H7 (cell line): ENCODE measurements around the gene TMC1. TPM values are rescaled to one million over a fixed set of nuclear protein-coding genes. Genes with fewer than 3 reads are reported as not detected.
"Not testable (repeated sequence)": the region's sequence is repeated elsewhere in the genome, so short reads cannot be mapped to it uniquely, and the experiment has no call there.

Source experiments
- DNase-seq: peaks from one replicate; pipeline ENCODE4 v3.0.0; 2012
- H3K27me3 ChIP-seq: 2 replicates; pipeline ENCODE4 v1.6.0; 2011; ENCODE audit warnings: mild to moderate bottlenecking, low read length; ENCODE audit not compliant: control insufficient read depth, insufficient read depth
- H3K36me3 ChIP-seq: replicated peaks from 2 replicates; pipeline ENCODE4 v1.5.1; 2011; ENCODE audit warnings: low read length; ENCODE audit not compliant: control insufficient read depth, insufficient read depth
- H3K4me3 ChIP-seq: 2 replicates; pipeline ENCODE4 v1.5.1; 2011; ENCODE audit warnings: low read depth, mild to moderate bottlenecking, control low read depth, low read length, moderate library complexity; ENCODE audit not compliant: insufficient read depth
- total RNA-seq: library from RNA; depleted of rRNA; stranded (reverse); fragments of >200 nt; shearing (Covaris generic); gene quantifications from 2 replicates; pipeline ENCODE4 v1.2.3, GENCODE V29; 2014

TMC1 gene
- total RNA-seq, 1 experiment from 2014 or later: not detected

DNA sequence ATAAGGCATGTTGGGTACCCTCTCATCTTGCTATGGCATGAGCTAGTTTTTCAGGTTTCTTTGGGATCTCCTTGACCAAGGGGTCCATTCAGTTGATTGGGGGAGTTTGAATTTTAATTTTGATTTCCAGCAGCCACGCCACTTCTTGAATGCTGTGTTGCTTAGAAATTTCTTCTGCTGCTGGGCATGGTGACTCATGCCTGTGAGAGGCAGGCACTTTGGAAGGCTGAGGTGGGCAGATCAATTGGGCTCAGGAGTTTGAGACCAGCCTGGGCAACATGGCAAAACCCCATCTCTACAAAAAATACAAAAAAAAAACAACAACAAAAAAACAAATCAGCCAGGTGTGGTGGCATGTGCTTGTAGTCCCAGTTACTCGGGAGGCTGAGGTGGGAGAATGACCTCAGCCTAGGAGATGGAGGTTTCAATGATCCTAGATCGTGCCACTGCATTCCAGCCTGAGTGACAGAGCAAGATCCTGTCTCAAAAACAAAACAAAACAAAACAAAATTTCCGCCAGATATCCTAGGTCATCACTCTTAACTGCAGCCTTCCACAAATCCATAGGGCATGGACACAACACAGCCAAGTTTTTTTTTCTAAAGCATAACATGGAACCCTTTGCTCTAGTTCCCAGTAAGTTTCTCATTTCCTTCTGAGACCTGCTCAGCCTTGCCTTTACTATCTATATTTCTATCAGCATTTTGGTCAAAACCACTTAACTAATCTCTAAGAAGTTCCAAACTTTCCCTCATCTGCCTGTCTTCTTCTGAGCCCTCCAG, 17.7 kb downstream of the TMC1 start:
- Histone ChIP-seq H3K27me3 (no peaks in the 10 kb centered on the region), H3K36me3 (no peaks in the 10 kb centered on the region), H3K4me3 (no peak overlapping the region)
- no peak for DNase-seq

DNA sequence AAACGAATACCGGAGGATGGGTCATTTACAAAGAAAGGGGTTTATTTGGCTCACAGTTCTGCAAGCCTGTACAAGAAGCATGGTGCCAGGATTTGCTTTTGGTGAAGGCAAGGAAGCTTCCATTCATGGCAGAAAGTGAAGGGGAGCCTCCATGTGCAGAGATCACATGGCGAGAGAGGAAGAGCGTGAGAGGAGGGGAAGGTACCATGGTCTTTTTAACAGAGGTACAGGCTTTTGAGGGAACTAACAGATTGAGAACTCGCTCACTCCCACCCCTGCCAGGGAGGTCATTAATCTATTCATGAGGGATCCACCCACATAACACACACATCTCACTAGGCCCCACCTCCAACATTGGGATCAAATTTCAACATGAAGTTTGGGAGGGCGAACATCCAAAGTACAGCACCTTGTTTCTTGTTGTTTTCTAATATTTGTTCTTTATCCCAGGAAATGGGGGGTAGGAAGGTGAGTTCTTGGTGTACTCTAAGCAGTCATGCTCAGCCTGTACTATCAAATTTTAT, 18.5 kb downstream of the TMC1 start:
- H3K4me3 ChIP-seq: no peak overlapping the region
- H3K27me3 ChIP-seq: no peaks in the 10 kb centered on the region
- DNase-seq: peak; percentile 21
- no peaks in the 10 kb centered on the region for H3K36me3 ChIP-seq

DNA sequence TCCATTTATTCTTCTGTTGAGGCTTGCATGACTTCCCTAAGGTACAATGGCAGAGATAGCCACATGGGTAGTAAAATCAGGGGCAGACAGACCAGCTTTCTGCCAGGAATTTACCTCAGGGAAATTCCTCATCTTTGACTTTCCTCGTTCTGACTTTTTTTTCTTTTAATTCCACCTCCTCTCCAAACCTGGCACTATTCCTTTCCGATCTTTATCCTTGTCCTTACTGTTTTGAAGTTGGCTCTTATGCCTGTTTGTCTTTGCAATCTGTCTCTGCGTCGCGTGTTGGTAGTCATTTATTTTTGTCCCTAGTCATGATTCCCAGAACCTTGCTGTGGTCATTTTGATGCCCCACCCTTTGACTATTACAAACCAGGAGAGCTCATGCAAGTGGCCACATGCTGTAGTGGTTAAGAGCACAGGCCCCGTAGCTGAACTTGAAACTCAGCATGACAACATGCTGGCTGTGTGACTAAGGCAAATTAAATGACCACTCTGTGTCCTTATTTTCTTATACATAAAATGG, 19.0 kb downstream of the TMC1 start:
- no peak for DNase-seq
- no peaks in the 10 kb centered on the region for H3K27me3 ChIP-seq
- no peak overlapping the region for H3K4me3 ChIP-seq
- H3K36me3 ChIP-seq: no peaks in the 10 kb centered on the region

DNA sequence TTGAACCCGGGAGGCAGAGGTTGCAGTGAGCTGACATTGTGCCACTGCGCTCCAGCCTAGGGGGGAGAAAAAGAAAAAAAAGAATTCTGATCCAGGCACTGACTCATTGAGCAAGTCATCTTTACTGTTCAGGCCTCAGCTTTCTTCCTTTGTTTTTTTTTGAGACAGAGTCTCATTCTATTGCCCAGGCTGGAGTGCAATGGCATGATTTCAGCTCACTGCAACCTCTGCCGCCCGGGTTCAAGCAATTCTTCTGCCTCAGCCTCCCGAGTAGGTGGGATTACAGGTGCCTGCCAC, 21.1 kb downstream of the TMC1 start:
- not testable (repeated sequence) for H3K27me3 ChIP-seq, DNase-seq, H3K4me3 ChIP-seq, H3K36me3 ChIP-seq

DNA sequence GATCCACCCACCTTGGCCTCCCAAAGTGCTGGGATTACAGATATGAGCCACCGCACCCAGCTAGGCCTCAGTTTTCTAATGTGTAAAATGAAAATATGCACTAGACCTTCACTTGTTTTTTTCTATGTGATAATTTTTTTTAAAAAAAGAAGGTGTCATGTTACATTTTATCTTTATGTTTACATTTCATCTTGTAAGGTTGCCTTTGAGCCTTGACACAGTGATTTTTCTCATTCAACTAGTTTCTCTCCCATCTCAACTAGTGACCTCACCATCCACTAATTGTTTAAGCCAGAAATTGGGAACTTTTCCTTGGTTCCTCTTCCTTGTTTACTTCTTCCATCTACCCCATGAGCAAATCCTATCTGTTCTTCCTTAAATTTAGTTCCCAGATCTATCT, 21.5 kb downstream of the TMC1 start:
- no peak for DNase-seq
- no peaks in the 10 kb centered on the region for H3K36me3 ChIP-seq
- H3K4me3 ChIP-seq: no peak overlapping the region

DNA sequence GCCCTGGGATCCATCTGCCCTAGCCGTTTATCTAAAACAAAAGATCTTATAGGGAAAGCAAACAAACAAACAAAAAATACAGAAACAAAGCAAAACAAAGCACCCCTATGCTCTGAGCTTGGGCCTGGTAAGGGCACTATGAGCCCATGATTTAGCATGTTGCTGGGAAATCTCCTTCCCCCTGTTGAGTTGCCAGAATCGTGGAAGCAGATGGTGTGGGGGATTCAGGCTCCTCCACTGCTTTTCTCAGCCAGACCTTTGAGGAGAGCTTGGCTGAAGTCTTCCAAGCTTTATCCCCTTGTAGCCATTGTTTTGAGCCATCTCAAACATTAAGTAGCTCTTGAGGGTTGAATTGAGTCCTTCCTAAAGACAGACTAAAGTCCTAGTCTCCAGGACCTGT, 29.9 kb downstream of the TMC1 start:
- Histone ChIP-seq H3K27me3 (no peaks in the 10 kb centered on the region), H3K36me3 (no peaks in the 10 kb centered on the region), H3K4me3 (no peak overlapping the region)
- no peak for DNase-seq

More for the DNA sequence above, 21.5 kb downstream of the TMC1 start:
- H3K27me3 ChIP-seq: no peaks in the 10 kb centered on the region

DNA sequence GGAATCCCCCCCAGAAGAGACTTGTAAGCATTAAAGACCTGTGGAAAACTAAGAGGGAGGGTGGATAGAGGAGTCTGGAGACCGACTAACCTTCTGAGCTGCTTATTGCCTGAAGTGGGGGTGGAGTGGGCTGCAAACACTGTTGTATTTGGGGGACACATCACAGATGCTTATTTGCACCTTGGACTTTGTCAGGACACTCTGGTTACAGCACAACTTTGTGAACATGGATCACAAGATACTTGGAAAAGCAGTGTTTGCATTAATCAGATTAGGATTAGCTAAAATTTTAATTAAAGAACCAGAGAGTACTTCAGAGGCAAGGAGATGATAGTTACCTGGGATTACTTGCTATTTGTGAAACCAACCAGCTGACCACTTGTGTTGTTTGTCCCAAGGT, 30.9 kb downstream of the TMC1 start:
- no peaks in the 10 kb centered on the region for H3K36me3 ChIP-seq
- no peak overlapping the region for H3K4me3 ChIP-seq

DNA sequence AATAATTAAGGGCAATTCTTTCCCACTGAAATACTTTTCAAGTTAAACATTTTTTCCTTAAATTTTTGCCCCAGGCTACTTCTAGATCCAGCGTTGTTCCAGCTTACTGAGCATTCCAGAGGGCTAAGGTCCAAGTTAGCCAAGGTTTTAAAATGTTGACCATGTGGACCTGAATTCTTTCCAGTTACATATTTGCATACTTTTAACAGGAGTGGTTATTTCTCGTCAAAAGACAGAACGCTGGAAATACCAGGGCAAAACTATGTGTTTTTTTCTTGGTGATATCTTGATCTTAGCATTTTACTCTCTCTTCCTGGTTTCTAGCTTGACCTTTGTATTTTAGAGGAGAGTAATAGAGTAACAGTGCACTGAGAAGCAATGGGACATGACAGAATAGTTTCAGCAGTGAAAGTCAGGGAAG, 32.8 kb downstream of the TMC1 start:
- Histone ChIP-seq H3K27me3 (no peaks in the 10 kb centered on the region), H3K4me3 (no peak overlapping the region), H3K36me3 (no peaks in the 10 kb centered on the region)
- DNase-seq: no peak

More for the DNA sequence above, 30.9 kb downstream of the TMC1 start:
- no peak for DNase-seq
- H3K27me3 ChIP-seq: no peaks in the 10 kb centered on the region

DNA sequence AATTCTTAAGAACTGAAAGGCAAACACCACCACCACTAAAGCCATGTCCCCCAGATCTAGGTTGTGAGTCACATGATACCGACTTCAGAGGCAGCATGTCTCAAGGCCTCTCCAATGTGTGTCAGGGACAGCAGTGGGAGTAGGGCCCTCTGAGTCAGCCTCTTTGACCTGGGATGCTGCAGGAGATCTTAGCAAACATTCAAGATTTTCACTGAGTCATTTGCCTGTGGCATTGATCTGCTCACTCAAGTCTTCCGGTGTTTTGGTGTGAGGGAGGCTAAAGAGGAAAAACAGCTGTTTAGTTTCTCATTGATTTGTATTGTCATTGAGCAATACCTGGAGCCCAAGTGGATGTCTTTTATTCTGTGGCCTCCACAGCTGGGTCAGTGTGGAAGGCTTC, 36.1 kb downstream of the TMC1 start:
- Histone ChIP-seq H3K36me3 (no peaks in the 10 kb centered on the region), H3K4me3 (no peak overlapping the region), H3K27me3 (no peaks in the 10 kb centered on the region)
- DNase-seq: no peak

DNA sequence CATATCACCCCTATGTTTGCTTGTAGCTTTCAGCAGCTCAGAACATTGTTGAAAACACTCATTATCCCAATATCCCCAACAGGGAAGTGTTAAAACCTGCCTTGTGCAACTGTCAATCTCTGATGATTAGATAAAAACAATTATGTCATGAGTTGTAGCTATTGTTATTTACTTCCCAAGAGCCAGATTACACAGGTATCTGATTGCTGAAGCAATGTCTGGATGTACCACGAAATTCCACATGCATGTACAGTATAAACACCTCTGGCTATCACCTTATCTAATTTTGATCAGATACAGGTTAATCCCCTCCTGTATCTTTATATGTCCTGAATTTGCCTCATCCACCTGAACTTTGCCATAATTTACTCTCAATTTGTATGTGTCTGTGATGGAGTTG, 38.7 kb downstream of the TMC1 start:
- no peak for DNase-seq
- H3K36me3 ChIP-seq: no peaks in the 10 kb centered on the region

DNA sequence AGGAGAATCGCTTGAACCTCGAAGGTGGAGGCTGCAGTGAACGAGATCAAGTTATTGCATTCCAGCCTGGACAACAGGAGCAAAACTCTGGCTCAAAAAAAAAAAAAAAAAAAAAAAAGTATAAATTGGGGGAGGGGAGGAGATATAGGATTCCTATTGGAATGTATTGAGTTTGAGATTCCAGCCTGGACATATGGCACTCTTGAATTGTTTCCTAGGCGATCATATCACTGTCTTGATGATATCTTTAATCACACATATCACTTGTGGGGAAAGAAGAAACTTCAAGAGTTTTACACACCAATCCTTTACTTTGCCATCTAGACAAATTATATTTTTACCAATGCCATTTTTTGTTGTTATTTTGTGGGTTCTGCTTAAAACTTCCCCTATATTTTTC, 42.4 kb downstream of the TMC1 start:
- Histone ChIP-seq H3K27me3 (no peaks in the 10 kb centered on the region), H3K36me3 (no peaks in the 10 kb centered on the region), H3K4me3 (no peak overlapping the region)
- no peak for DNase-seq

More for the DNA sequence above, 38.7 kb downstream of the TMC1 start:
- Histone ChIP-seq H3K4me3 (no peak overlapping the region), H3K27me3 (no peaks in the 10 kb centered on the region)

DNA sequence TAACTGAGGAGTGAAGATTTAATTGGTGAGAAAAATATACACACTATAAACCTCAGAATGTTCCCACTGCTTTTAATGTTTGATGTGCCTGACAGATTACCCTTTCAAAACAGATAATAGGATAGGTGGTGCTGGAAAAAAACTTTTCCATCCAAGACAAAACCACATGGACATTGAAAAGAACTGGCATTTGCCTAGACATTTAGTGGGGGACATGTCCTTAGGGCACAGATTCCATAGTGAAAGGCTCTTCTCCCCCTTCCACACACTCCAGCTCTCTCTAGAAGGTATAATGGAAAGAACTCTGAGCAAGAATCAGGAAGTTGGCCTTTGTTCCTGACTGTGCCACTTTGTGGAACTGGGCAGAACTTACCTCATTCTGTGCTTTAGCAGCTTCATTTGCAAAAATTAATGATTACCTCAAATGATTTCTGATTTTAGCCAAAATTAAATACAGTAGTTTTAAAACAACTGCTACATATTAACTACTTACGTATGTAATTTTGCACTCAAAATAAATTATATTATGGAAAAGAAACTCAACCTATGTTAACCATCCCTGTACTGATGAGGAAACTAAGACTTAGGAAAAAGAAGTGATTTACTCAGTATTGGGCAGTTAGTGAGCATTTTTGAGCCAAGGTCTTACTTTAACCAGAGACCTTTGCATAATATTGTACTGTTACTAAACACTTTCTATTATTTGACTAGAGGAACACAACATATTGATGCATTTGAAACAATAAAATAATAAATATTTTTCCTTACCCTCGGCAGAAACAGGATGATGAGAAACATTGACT, 43.3 kb downstream of the TMC1 start:
- Histone ChIP-seq H3K4me3 (no peak overlapping the region), H3K27me3 (no peaks in the 10 kb centered on the region), H3K36me3 (no peaks in the 10 kb centered on the region)
- no peak for DNase-seq

DNA sequence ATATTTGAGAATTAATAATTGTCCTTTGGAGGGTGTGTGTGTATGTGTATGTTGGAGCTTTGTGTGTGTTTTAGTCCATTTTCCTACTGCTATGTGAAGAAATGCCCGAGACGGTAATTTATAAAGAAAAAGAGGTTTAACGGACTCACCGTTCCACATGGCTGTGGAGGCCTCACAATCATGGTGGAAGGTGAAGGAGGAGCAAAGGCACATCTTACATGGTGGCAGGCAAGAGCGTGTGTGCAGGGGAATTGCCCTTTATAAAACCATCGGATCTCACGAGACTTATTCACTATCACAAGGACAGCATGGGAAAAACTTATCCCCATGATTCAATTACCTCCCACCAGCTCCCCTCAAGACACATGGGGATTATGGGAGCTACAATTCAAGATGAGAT, 44.1 kb downstream of the TMC1 start:
- Histone ChIP-seq H3K27me3 (no peaks in the 10 kb centered on the region), H3K36me3 (no peaks in the 10 kb centered on the region), H3K4me3 (no peak overlapping the region)
- no peak for DNase-seq

DNA sequence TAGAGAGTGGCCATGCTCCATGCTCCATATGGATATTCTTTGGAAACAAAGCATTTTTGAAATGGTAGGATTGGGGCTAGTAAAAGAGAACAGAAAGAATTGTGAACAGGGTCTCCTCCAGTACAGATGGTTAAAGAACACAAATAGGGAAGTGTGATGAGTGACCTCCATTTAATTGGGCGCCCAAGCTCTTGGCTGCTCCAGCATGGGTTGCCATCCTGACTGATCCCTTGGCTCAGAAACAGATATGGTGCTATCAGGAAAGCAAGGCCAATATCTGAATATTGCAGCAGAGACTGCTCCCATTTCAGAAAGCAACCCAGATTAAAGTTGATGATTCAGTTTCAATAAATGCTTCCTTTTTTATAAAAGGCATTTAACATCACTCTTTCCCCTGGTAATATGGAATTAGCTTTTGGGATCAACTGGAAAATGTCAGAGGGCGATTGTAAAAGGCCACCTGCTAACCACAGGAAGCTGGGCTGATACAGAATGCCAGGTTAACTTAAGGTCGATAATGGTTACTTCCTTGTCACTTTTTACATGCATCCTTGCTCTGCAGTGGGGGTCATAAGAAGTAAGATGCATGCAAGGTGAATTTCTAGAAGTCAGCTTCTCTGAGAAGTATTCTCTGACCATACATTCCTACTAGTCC, 52.9 kb downstream of the TMC1 start:
- Histone ChIP-seq H3K36me3 (no peaks in the 10 kb centered on the region; the same call in 1 of the 2 replicates), H3K27me3 (no peaks in the 10 kb centered on the region), H3K4me3 (no peak overlapping the region)
- DNase-seq: no peak
